Activated T-helper 17 cell treated with anti-CD3 and anti-CD28 coated beads, Interleukin-2, amount 50 U/mL, for 72 hours (primary cell): ENCODE measurements around the gene NAA20. TPM values are rescaled to one million over a fixed set of nuclear protein-coding genes. Genes with fewer than 3 reads are reported as not detected.

Experiments
- ATAC-seq: fragments of 150-1000 bp; cut with Tn5 transposase; replicated peaks from 2 replicates; pipeline ENCODE4 v1.10.0; 2021; ENCODE audit warnings: mild to moderate bottlenecking, moderate library complexity
- H3K27ac Mint-ChIP-seq: one replicate; pipeline ENCODE4 v1.8.0; 2022; ENCODE audit warnings: mixed read lengths
- H3K27me3 Mint-ChIP-seq: one replicate; pipeline ENCODE4 v1.8.0; 2022; ENCODE audit warnings: mixed read lengths
- H3K36me3 Mint-ChIP-seq: one replicate; pipeline ENCODE4 v1.8.0; 2022; ENCODE audit warnings: low read depth, mild to moderate bottlenecking, mixed read lengths
- H3K4me1 Mint-ChIP-seq: one replicate; pipeline ENCODE4 v1.8.0; 2022; ENCODE audit warnings: mixed read lengths
- H3K4me3 Mint-ChIP-seq: one replicate; pipeline ENCODE4 v1.8.0; 2022; ENCODE audit warnings: mild to moderate bottlenecking, mixed read lengths
- H3K9me3 Mint-ChIP-seq: one replicate; pipeline ENCODE4 v1.8.0; 2022; ENCODE audit warnings: mixed read lengths
- total RNA-seq, 2 donors: library from RNA; stranded (reverse); gene quantifications; one replicate each; pipeline ENCODE4 v1.2.3, GENCODE V29; 2022

The NAA20 gene
- total RNA-seq, result 10 to 100 TPM; 39.9 to 81.4 TPM

- ATAC-seq, result peak; percentile 100
- Mint-ChIP-seq H3K4me3 (peak within 1 kb of the TSS; percentile 93), H3K36me3 (peaks cover 40% of the 10 kb centered on the region), H3K4me1 (peaks cover 33% of the 10 kb centered on the region), H3K27me3 (no peaks in the 10 kb centered on the region), H3K9me3 (no peaks in the 10 kb centered on the region), H3K27ac (peak within 1 kb of the TSS; percentile 90)
These were observed at the start of gene NAA20 for GRCh38 chr20:20017001-20017843. Gene NAA20 (plus strand): TSS chr20:20017362. CDS start chr20:20017397, 35 bp downstream.

GRCh38 chr20:19967445-19967844 is 49.7 kb upstream of the NAA20 start:
- H3K4me1 Mint-ChIP-seq, result peaks cover 24% of the 10 kb centered on the region
- H3K27ac Mint-ChIP-seq, result no peak overlapping the region
- no peak for ATAC-seq
- no peaks in the 10 kb centered on the region for H3K9me3 Mint-ChIP-seq
- H3K4me3 Mint-ChIP-seq, result no peak overlapping the region
- H3K27me3 Mint-ChIP-seq, result no peaks in the 10 kb centered on the region
- no peaks in the 10 kb centered on the region for H3K36me3 Mint-ChIP-seq

GRCh38 chr20:19968028-19968427 is 49.1 kb upstream of the NAA20 start:
- H3K9me3 Mint-ChIP-seq, result no peaks in the 10 kb centered on the region
- H3K27ac Mint-ChIP-seq, result peak overlapping the region; percentile 68
- no peaks in the 10 kb centered on the region for H3K36me3 Mint-ChIP-seq
- ATAC-seq, result no peak
- H3K4me1 Mint-ChIP-seq, result peaks cover 24% of the 10 kb centered on the region
- peak overlapping the region; percentile 39 for H3K4me3 Mint-ChIP-seq
- H3K27me3 Mint-ChIP-seq, result no peaks in the 10 kb centered on the region

- Mint-ChIP-seq H3K9me3 (no peaks in the 10 kb centered on the region), H3K27me3 (no peaks in the 10 kb centered on the region), H3K36me3 (no peaks in the 10 kb centered on the region), H3K4me1 (peaks cover 24% of the 10 kb centered on the region), H3K27ac (peak overlapping the region; percentile 68), H3K4me3 (peak overlapping the region; percentile 39)
- ATAC-seq, result no peak
These were observed 48.6 kb upstream of the NAA20 start for GRCh38 chr20:19968466-19969073.

- Mint-ChIP-seq H3K9me3 (no peaks in the 10 kb centered on the region), H3K4me3 (no peak overlapping the region), H3K36me3 (no peaks in the 10 kb centered on the region), H3K27ac (peak overlapping the region; percentile 28), H3K27me3 (no peaks in the 10 kb centered on the region), H3K4me1 (peaks cover 24% of the 10 kb centered on the region)
- ATAC-seq, result no peak
These were observed 48.1 kb upstream of the NAA20 start for GRCh38 chr20:19969106-19969505.

- peaks cover 24% of the 10 kb centered on the region for H3K4me1 Mint-ChIP-seq
- ATAC-seq, result no peak
- H3K4me3 Mint-ChIP-seq, result no peak overlapping the region
- no peaks in the 10 kb centered on the region for H3K36me3 Mint-ChIP-seq
- no peaks in the 10 kb centered on the region for H3K9me3 Mint-ChIP-seq
- no peaks in the 10 kb centered on the region for H3K27me3 Mint-ChIP-seq
- peak overlapping the region; percentile 28 for H3K27ac Mint-ChIP-seq
These were observed 47.5 kb upstream of the NAA20 start for GRCh38 chr20:19969507-19970255.

GRCh38 chr20:19970256-19970765 is 46.9 kb upstream of the NAA20 start:
- Mint-ChIP-seq H3K36me3 (no peaks in the 10 kb centered on the region), H3K27ac (no peak overlapping the region), H3K9me3 (no peaks in the 10 kb centered on the region), H3K4me1 (peaks cover 24% of the 10 kb centered on the region), H3K27me3 (no peaks in the 10 kb centered on the region), H3K4me3 (no peak overlapping the region)
- no peak for ATAC-seq

- H3K27me3 Mint-ChIP-seq, result no peaks in the 10 kb centered on the region
- H3K27ac Mint-ChIP-seq, result no peak overlapping the region
- ATAC-seq, result no peak
These were observed 46.0 kb upstream of the NAA20 start for GRCh38 chr20:19971116-19971515.

GRCh38 chr20:19973961-19974629 is 43.1 kb upstream of the NAA20 start:
- Mint-ChIP-seq H3K9me3 (no peaks in the 10 kb centered on the region), H3K36me3 (no peaks in the 10 kb centered on the region), H3K27me3 (no peaks in the 10 kb centered on the region), H3K4me3 (no peak overlapping the region), H3K27ac (no peak overlapping the region), H3K4me1 (peaks cover 17% of the 10 kb centered on the region)
- no peak for ATAC-seq

More at GRCh38 chr20:19971116-19971515, 46.0 kb upstream of the NAA20 start:
- no peaks in the 10 kb centered on the region for H3K9me3 Mint-ChIP-seq
- peaks cover 24% of the 10 kb centered on the region for H3K4me1 Mint-ChIP-seq
- no peak overlapping the region for H3K4me3 Mint-ChIP-seq
- no peaks in the 10 kb centered on the region for H3K36me3 Mint-ChIP-seq

- ATAC-seq, result no peak
- H3K36me3 Mint-ChIP-seq, result no peaks in the 10 kb centered on the region
These were observed 42.3 kb upstream of the NAA20 start for GRCh38 chr20:19974630-19975435.

GRCh38 chr20:19975436-19975799 is 41.7 kb upstream of the NAA20 start:
- no peaks in the 10 kb centered on the region for H3K9me3 Mint-ChIP-seq
- no peaks in the 10 kb centered on the region for H3K27me3 Mint-ChIP-seq

More at GRCh38 chr20:19974630-19975435, 42.3 kb upstream of the NAA20 start:
- no peaks in the 10 kb centered on the region for H3K9me3 Mint-ChIP-seq
- H3K27me3 Mint-ChIP-seq, result no peaks in the 10 kb centered on the region
- no peak overlapping the region for H3K27ac Mint-ChIP-seq
- H3K4me1 Mint-ChIP-seq, result peaks cover 12% of the 10 kb centered on the region
- H3K4me3 Mint-ChIP-seq, result no peak overlapping the region

GRCh38 chr20:19975901-19976300 is 41.3 kb upstream of the NAA20 start:
- Mint-ChIP-seq H3K4me3 (no peak overlapping the region), H3K4me1 (peaks cover 8% of the 10 kb centered on the region), H3K36me3 (no peaks in the 10 kb centered on the region), H3K27me3 (no peaks in the 10 kb centered on the region), H3K9me3 (no peaks in the 10 kb centered on the region), H3K27ac (no peak overlapping the region)
- no peak for ATAC-seq

More at GRCh38 chr20:19975436-19975799, 41.7 kb upstream of the NAA20 start:
- no peak for ATAC-seq
- H3K4me1 Mint-ChIP-seq, result peaks cover 8% of the 10 kb centered on the region
- no peak overlapping the region for H3K4me3 Mint-ChIP-seq
- no peak overlapping the region for H3K27ac Mint-ChIP-seq
- H3K36me3 Mint-ChIP-seq, result no peaks in the 10 kb centered on the region

GRCh38 chr20:19976595-19977372 is 40.4 kb upstream of the NAA20 start:
- Mint-ChIP-seq H3K4me1 (peaks cover 8% of the 10 kb centered on the region), H3K27ac (no peak overlapping the region), H3K36me3 (no peaks in the 10 kb centered on the region), H3K4me3 (peak overlapping the region; percentile 15), H3K9me3 (no peaks in the 10 kb centered on the region), H3K27me3 (no peaks in the 10 kb centered on the region)
- no peak for ATAC-seq
